Osteoblast (primary cell): Measurements from ENCODE around the gene CCDC107. TPM values are rescaled to one million over a fixed set of nuclear protein-coding genes. Genes with fewer than 3 reads are reported as not detected.
A peak's percentile ranks its signal among the peaks of the same experiment; 100 is the strongest.
"Not testable (repeated sequence)": the region's sequence is repeated elsewhere in the genome, so short reads cannot be mapped to it uniquely, and the experiment has no call there.

Experiments
- DNase-seq: peaks from one replicate; pipeline ENCODE4 v3.0.0; 2011; ENCODE audit warnings: low spot score, mixed read lengths; ENCODE audit not compliant: insufficient read length; ENCODE audit errors: missing footprints
- H2AFZ ChIP-seq: 2 replicates; pipeline ENCODE4 v1.6.0; 2011; ENCODE audit warnings: mild to moderate bottlenecking, low read length
- H3K27ac ChIP-seq: 2 replicates; pipeline ENCODE4 v1.5.1; 2011; ENCODE audit warnings: mild to moderate bottlenecking, low read depth, low read length, moderate library complexity
- H3K27me3 ChIP-seq: 2 replicates; pipeline ENCODE4 v1.6.0; 2012; ENCODE audit warnings: mild to moderate bottlenecking, control low read depth, inconsistent platforms, low read length, moderate library complexity; ENCODE audit not compliant: insufficient read depth
- H3K36me3 ChIP-seq: 2 replicates; pipeline ENCODE4 v1.5.1; 2011; ENCODE audit warnings: mild to moderate bottlenecking, low read length, control low read depth, moderate library complexity; ENCODE audit not compliant: insufficient read depth
- H3K4me1 ChIP-seq: 2 replicates; pipeline ENCODE4 v1.5.1; 2011; ENCODE audit warnings: mild to moderate bottlenecking, low read length, control low read depth, moderate library complexity; ENCODE audit not compliant: insufficient read depth
- H3K4me2 ChIP-seq: 2 replicates; pipeline ENCODE4 v1.6.0; 2011; ENCODE audit warnings: mild to moderate bottlenecking, low read length; ENCODE audit not compliant: insufficient read depth
- H3K4me3 ChIP-seq: fragments of 200-600 bp; sonication (generic); 3 replicates; pipeline ENCODE4 v1.5.1; 2012; ENCODE audit warnings: mild to moderate bottlenecking, low read length, inconsistent platforms; ENCODE audit not compliant: insufficient read depth
- H3K79me2 ChIP-seq: 2 replicates; pipeline ENCODE4 v1.6.0; 2012; ENCODE audit warnings: mild to moderate bottlenecking, low read length, control low read depth, inconsistent platforms; ENCODE audit not compliant: insufficient read depth
- H3K9me3 ChIP-seq: 2 replicates; pipeline ENCODE4 v1.5.1; 2011; ENCODE audit warnings: low read depth, low read length, control low read depth
- H4K20me1 ChIP-seq: 2 replicates; pipeline ENCODE4 v1.6.0; 2012; ENCODE audit warnings: mild to moderate bottlenecking, low read length, control low read depth; ENCODE audit not compliant: insufficient read depth
- total RNA-seq: library from RNA; depleted of rRNA; stranded (reverse); fragments of >200 nt; gene quantifications from 2 replicates; pipeline ENCODE4 v1.2.3, GENCODE V29; 2012
- TF ChIP-seq, protein P1 (sequence below): IDR thresholded peaks from 2 replicates; pipeline ENCODE4 v1.5.1; 2011; ENCODE audit warnings: mild to moderate bottlenecking, low read depth, low read length, moderate library complexity; ENCODE audit errors: extremely low read depth

Gene CCDC107
- total RNA-seq, 1 donor = 15.6 TPM

GRCh38 chr9:35639631-35640030 lies 18.5 kb upstream of the CCDC107 start:
- no peaks in the 10 kb centered on the region for H3K79me2 ChIP-seq
- H3K9me3 ChIP-seq = no peaks in the 10 kb centered on the region
- no peaks in the 10 kb centered on the region for H4K20me1 ChIP-seq
- DNase-seq = no peak
- H3K4me2 ChIP-seq = no peak overlapping the region
- no peaks in the 10 kb centered on the region for H3K36me3 ChIP-seq
- no peak overlapping the region for H3K4me3 ChIP-seq
- no peaks in the 10 kb centered on the region for H3K27me3 ChIP-seq
- no peak overlapping the region for H3K27ac ChIP-seq
- peaks cover 18% of the 10 kb centered on the region for H3K4me1 ChIP-seq
- H2AFZ ChIP-seq = no peak overlapping the region
- TF ChIP-seq, protein P1, sequence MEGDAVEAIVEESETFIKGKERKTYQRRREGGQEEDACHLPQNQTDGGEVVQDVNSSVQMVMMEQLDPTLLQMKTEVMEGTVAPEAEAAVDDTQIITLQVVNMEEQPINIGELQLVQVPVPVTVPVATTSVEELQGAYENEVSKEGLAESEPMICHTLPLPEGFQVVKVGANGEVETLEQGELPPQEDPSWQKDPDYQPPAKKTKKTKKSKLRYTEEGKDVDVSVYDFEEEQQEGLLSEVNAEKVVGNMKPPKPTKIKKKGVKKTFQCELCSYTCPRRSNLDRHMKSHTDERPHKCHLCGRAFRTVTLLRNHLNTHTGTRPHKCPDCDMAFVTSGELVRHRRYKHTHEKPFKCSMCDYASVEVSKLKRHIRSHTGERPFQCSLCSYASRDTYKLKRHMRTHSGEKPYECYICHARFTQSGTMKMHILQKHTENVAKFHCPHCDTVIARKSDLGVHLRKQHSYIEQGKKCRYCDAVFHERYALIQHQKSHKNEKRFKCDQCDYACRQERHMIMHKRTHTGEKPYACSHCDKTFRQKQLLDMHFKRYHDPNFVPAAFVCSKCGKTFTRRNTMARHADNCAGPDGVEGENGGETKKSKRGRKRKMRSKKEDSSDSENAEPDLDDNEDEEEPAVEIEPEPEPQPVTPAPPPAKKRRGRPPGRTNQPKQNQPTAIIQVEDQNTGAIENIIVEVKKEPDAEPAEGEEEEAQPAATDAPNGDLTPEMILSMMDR = no peak

GRCh38 chr9:35640431-35640830 lies 17.7 kb upstream of the CCDC107 start:
- H3K4me2 ChIP-seq, DNase-seq, H3K36me3 ChIP-seq, H3K4me3 ChIP-seq, H3K27me3 ChIP-seq, H4K20me1 ChIP-seq, H2AFZ ChIP-seq, H3K79me2 ChIP-seq, H3K27ac ChIP-seq, H3K9me3 ChIP-seq: not testable (repeated sequence)
- H3K4me1 ChIP-seq = peaks cover 23% of the 10 kb centered on the region

DNA sequence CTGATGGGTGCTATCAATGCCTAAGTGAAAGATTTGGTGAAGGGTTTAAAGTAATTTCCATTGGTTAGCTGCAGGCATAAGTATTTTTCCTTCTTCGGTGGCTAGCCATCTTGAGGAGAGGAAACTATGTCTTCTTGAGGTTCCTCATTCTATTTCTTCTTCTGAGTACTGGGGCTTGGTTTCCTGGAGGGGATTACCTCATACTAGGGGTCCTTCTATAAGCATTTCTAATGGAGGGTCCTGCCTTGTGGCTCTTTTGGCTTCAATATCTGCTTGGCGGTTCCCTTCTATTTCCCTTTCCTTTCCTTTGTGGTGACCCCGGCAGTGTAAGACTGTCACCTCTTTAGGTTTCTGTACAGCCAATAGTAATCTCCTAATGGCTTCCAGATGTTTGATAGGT lies 16.6 kb upstream of the CCDC107 start:
- H3K27me3 ChIP-seq, H3K4me2 ChIP-seq, H3K36me3 ChIP-seq, H3K9me3 ChIP-seq, H3K79me2 ChIP-seq, H2AFZ ChIP-seq, H3K4me3 ChIP-seq, H4K20me1 ChIP-seq, H3K27ac ChIP-seq, DNase-seq: not testable (repeated sequence)
- peaks cover 28% of the 10 kb centered on the region for H3K4me1 ChIP-seq

GRCh38 chr9:35643046-35643445 lies 15.0 kb upstream of the CCDC107 start:
- no peak for DNase-seq
- no peaks in the 10 kb centered on the region for H4K20me1 ChIP-seq
- peaks cover 32% of the 10 kb centered on the region for H3K4me1 ChIP-seq
- TF ChIP-seq, protein P1 = no peak
- no peak overlapping the region for H3K27ac ChIP-seq
- H3K36me3 ChIP-seq = no peaks in the 10 kb centered on the region
- H3K79me2 ChIP-seq = no peaks in the 10 kb centered on the region
- H3K4me3 ChIP-seq = no peak overlapping the region
- no peak overlapping the region for H3K4me2 ChIP-seq
- H2AFZ ChIP-seq = no peak overlapping the region
- H3K27me3 ChIP-seq = no peaks in the 10 kb centered on the region
- no peaks in the 10 kb centered on the region for H3K9me3 ChIP-seq

GRCh38 chr9:35645736-35646135 lies 12.4 kb upstream of the CCDC107 start:
- H4K20me1 ChIP-seq, H3K79me2 ChIP-seq, H2AFZ ChIP-seq, H3K27me3 ChIP-seq, H3K9me3 ChIP-seq, H3K36me3 ChIP-seq, DNase-seq: not testable (repeated sequence)
- H3K4me2 ChIP-seq = peak overlapping the region; percentile 89
- peak overlapping the region; percentile 76 for H3K4me3 ChIP-seq
- peaks cover 55% of the 10 kb centered on the region for H3K4me1 ChIP-seq
- peak overlapping the region; percentile 95 for H3K27ac ChIP-seq
